HG03442 (cell line): ENCODE measurements around the gene SLC23A2.

ENCODE experiments used
- ATAC-seq: cut with Tn5 transposase; IDR thresholded peaks from one replicate; pipeline ENCODE4 v1.9.1; 2021; ENCODE audit warnings: mild to moderate bottlenecking, moderate library complexity; ENCODE audit not compliant: unreplicated experiment

SLC23A2 gene

DNA sequence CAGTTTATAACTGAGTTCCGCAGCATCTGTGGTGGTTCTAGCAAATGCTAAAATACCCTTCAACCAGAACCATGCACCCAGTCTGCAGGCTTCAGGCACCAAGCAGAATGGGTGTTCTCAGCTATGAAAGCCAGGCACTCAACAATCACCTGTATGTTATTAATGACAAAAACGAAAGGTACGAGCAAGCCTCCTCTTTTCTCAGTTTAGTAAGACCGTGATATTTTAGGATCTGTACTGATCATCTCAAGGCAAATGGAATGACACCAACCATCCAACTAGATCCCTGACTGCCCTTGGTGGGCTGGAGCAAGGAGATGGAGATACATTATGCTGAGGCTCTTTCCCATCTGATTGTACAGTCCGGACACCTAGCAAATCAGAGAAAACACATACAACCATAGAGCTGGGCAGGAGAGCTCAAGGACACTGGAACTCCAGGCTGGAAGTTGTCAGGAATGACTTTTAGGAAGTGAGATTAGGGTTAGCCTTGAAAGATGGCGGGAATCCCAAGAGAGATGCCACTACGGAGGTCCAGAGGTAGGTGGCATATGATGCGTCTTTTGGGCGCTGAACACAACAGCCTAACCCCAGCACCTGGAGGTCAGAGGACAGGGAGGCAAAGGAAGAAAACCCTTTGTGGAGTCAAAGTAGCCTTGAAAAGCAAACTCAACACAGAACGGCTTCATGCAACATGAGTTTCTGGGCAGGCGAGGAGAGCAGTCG, 33.4 kb downstream of the SLC23A2 start:
- no peak for ATAC-seq

DNA sequence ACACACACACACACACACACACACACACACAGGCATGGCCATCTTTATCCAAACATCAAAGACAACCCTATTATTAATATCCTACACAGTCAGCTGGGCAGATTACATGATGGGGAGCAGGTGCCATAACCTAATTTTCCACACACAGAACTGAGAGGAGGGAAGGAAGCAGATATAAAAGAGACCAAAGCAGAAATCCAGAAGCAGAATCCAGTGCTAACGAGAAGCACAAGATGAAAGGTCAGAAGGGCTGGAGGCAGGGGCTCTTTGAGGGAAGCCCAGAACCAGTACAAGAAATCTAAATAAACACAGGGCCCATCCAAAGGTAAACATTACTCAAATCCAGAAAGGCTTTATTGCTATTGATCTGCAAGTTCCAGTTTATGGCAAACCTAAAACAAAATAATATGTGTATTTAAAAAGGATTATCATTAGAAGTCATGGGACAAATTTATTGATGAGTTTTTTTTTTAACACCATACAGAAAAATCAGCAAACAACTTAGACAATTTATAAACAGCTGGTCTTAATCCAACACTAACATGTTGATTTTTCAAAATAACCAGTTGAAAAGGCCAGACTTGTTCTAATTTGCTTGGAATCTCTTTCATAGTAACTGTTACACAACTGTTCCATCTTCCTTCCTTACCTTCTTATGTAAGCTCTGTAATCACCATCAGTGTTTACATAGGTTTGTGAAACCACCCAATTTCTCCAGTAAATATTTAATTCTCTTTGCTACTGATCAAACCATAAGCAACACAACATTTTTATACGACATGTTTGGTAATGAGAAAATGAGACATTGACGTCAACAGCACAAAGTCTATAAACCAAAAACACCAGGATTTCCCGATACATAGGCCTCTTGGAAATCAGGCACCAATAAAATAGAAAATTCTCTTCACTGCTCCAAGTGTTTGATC, 34.2 kb downstream of the SLC23A2 start:
- ATAC-seq: no peak

DNA sequence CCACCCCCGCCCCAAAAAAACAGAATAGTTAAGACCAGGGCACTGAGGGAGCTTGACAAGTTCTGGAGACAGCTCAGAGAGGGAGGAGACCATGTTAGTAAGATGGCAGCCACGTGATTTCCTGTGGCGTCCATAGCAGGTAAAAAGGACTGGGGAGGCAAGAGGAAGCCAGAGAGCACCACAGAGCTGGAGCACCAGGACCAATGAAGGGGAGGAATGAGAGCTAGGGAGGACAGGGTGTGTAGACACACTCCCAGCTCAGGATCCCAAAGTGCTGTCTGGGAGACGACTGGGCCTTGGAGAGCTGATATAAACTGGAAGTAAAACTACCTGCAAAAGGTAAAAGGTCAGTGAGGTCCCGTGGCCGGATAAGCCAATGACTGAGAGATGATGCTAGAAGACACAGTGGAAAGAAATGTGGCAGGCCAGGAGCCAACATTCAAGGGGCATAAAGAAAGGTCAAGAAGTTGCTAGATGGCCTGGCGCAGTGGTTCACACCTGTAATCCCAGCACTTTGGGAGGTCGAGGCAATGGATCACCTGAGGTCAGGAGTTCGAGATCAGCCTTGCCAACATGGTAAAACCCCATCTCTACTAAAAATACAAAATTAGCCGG, 39.0 kb downstream of the SLC23A2 start:
- ATAC-seq: no peak

DNA sequence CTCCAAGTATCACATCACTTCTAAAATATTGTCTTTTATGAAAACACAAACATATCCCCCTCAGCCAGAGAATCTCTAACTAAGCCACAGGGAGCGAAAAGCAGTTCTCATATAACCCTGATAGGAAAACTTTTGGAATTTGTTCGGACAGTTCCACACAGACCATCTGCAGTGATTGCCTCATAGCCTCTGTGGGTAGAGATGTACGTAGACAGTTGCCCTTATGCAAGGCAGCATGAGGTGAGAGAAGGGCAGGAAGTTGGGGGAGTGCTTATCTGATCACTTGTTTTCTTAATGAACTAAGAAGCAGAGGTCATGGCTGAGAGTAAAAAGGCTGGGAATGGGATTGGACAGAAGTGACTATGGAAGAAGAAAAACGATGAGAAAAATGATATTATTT, 39.6 kb downstream of the SLC23A2 start:
- ATAC-seq: no peak

DNA sequence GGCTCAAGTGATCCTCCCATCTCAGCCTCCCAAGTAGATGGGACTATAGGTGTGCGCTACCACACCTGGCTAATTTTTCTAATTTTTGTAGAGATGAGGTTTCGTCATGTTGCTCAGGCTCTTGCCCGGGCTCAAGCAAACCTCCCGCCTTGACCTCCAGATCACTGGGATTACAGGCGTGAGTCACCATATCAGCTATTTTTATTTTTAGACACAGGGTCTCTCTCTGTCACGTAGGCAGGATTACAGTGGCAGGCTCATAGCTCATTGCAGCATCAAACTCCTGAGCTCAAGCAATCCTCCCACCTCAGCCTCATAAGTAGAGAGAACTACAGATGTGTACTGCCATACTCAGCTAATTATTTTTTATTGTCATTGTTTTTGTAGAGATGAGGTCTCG, 41.7 kb downstream of the SLC23A2 start:
- no peak for ATAC-seq

DNA sequence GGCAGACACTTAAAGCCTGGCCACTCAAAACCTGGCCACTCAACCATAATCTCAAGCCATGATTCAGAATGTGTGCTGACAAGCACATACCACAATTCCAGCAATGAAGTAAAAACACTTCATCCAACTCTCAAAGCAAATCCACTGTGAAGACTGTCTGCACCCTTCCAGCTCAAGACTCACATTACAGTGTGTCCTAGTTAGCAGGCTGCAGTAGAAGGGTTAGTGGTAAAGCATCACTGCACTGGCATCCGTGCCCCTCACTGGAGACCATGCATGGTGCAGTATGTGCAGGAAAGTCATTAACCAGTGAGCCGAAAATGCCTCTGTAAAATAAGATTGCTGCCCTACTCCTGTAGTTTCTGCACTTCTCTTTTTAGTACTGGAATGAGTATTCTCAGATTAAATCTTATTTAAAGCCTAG, 43.4 kb downstream of the SLC23A2 start:
- ATAC-seq: no peak

DNA sequence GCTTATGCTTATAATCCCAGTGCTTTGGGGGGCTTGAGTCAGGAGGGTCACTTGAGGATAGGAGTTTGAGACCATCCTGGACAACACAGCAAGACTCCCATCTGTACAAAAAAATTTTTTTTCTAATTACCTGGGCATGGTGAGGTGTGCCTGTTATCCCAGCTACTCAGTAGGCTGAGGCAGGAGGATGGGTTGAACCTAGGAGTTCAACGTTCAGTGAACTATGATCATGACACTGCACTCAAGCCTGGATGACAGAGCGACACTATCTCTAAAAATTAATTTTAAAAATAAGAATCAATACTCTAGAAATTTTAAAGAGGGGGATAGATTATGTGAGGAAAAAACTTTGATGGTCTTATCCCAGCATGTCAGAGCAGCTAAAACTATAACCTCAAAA, 44.1 kb downstream of the SLC23A2 start:
- ATAC-seq: no peak

DNA sequence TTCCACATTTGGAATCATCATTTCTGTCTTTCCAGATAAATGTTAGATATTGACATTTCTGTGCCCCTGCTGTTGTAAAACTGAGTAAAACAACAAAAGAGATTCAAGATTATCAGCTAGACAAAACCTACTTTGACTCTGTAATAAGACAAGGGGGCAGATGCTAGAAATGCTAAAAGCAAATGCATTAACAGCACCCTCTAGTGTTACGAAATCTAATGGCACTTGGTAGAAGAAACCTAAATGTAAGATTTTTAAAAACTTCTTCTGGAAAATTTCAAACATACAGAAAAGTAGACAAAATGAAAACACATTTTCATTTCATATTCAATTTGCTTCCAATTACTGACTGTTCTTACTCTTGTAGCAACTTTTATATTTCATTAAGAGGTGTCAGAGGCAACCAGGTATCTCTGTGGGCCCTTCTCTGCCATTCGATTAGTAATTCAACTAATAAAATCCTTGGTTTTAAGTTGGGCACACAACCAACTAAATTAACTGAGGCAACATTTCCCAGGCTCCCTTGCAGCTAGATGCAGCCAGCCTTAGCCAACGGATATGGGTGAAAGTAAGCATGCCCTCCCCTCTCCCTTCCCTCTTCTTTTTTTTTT, 45.0 kb downstream of the SLC23A2 start:
- no peak for ATAC-seq

DNA sequence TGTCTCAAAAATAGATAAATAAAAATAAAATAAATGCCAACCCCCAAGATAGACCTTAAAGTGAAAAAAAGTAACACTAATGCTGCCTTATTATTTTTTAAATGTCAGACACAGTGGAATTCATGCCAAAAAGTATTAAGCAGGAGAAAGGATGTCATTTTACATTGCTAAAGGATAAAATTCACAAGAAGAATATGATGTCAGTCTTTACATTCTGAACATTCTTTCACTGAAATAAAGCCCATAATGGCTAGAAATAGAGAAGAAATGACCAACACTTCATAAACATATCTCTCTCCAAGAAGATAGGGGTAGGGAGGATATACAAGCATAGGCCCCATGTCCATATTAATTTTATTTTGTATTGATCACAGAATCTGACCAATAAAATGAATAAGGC, 47.4 kb downstream of the SLC23A2 start:
- no peak for ATAC-seq

DNA sequence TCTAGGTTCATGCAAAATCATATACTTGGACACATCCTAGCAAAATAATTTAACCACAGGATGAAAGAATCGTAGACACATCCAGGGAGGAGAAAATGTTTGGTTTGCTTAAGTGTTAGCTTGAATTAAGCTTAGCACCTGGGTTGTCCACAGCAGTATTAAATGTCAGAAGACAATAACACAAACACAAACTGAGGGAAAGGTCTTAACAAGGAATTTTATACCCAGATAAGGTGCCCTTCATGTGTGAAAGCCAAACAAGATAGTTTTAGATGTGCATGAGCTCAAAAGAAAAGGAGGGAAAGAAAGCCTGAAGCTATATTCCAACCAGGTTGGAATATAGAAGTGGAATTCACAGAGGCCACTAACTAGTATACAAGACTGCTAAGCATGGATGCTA, 49.1 kb downstream of the SLC23A2 start:
- ATAC-seq: no peak

DNA sequence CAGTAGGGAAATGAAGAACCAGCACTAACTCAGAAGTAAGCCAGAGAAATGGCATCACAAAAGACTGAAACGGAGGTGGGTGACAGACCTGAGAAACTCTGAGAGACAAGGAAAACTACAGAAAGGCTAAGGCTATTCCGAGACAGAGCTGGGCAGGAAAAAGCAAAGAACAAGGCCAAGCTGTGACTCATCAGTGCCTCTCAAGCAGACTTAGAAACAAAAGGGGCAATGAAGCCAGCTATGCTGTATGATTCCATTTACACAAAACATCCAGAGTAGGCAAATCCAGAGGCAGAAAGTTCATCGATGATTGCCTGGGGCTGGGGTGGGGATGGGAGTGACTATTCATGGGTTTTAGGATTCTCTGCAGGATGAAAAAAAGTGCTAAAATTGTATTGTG, 50.0 kb downstream of the SLC23A2 start:
- no peak for ATAC-seq

DNA sequence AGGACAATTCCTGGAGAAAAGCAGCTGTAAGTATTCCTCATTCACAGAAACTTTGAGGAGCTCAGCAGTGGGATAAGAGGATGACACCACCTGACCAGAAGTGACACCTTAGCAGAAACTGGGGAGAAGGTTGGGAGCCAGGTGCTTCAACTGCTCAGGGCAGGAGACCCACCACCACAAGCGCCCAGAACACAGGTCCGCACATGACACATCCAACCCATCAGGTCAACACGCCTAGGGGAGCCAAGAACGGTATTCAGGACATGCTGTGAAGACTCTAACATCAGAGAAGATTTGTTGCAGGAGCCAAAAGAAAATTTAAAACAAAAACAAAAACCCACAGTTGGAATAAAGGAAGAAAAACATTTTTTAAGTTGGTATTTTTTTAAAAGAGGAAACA, 50.5 kb downstream of the SLC23A2 start:
- no peak for ATAC-seq

DNA sequence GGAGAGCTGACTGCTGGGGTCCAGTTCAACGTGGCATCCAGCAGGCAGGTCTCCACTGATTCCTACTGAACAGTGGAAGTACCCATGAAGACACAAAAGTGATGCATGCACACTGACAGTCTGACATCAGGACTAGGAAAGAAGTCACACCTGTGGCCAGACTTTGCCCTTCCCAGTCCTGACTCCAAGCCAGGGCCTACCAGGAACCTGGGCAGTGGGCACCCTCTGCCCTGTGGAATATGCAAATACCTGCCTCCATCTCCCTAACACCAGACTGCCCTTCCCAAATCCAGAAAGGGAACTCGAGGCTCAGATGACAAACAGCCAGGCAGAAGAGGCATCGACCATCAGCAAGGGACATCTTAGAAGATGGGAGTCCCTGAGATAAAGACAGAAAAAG, 50.9 kb downstream of the SLC23A2 start:
- no peak for ATAC-seq

DNA sequence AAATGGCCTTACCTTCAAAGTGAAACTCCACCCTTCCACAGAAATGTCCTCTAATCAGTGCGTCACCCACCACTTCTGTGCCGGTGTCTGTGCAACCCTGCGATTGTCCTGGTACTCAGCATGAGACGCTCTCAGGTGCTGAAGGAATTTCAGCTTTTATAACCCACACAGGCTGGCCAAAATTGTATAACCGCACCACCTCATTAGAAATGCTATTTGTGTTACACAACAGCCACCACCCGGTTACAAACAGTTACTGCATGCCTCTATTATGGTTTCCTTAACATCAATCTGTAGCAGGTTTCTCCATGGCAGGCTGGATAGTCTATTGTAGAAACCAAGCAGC, 51.5 kb downstream of the SLC23A2 start:
- ATAC-seq: no peak

DNA sequence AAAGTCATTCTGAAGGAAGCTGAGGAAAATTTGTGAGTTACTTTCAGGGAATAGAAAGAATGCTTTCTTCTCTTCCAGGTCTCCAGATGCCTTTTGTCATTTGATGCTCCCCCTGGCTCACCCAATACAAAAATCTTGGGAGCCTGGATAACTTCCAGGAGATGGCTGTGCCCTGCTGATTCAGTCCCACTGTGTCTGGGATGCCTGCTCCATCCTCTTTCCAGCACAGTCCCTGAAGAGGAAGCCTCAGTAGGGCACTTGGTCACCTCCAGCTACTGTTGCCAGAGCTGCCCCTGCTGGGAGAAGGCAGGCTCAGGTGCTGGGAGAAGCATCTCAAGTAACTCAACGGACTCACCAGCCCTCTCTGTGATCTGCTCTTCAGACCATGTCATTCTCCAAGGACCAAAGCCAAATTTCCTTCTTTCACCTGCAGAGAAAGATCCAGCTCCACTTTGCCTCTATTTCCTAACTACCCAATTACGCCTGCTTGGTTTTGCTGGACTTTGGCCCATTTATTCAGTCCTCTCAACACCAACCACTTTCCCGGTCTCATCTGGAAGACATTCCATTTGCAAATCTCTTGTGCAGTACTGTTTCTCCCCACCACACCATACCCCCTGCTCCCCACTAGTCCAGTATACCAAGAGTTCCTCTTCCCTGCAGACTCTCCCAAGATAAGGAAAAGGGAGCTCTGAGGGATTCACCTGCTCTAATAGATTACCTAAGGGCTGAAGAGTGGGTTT, 53.3 kb downstream of the SLC23A2 start:
- no peak for ATAC-seq

DNA sequence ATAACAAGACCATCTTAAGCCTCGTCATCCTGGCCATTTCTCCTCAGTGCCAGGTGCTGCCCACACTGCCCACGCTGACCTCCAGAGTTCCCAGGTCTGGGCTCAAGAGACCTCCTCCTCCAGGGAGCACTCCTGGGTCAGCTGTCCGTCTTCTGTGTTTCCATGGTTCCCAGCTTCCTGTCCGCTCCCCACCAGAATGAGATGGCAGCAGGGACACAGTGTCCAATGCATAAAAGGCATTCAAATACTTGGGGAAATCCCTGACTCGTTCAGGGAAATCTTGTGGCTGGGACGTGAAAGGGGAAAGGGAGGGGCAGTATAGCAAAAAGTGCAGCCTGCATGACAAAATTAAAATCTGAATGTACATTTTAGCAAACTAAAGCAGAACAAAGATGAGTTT, 54.3 kb downstream of the SLC23A2 start:
- peak; percentile 50 for ATAC-seq

DNA sequence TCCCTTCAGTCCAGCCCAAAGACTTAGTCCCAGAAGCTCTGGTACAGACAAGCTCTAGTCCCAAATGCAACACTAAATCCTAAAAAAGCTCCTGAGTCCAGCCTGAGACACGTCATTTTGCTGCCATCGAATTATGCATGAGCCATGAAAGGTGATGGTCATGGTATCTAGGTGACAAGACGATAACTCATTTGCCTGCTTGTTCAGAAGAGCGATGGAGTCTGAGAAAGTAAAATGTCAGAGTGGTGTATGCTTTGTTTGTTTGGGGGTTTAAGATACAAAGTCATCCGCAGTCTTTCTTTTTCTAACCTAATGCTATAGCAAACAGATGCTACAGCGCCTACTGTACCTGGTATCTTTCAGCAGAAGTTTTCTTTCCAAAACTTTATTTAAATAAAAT, 54.7 kb downstream of the SLC23A2 start:
- no peak for ATAC-seq

DNA sequence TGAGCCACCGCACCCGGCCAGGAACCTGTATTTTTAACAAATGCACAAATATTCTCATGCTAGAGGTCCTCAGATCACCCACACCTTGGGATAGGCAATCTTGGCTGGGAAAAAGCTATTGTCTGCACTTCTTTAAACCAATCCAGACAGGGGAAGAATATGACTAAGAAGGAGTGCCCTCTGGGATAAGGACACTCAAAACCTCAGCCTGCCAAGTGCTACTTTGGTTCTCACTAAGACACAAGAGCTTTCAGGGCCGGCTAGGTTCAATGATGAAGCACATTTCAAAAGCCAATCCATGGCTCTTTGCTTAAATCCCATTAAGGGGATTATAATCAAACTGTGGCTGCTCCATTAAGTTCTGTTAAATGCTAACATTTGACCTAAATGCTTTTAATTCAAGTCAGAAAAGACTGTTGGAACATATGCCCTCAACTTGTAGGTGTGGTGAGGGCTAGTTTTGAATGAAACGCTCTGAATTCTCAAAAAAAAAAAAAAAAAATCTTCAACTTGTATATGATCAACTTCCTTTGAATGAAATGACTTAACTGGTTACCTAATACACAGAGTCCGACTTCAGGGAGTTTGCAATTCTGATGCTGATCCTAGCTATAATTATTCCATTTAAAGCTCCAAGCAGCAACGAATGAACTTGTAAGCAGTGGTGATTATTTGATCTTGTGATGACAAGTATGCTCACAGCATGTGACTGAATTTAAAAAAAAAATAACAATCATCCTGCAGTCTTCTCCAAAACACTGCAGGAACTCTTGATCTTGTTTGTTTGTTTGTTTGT, 56.6 kb downstream of the SLC23A2 start:
- no peak for ATAC-seq

DNA sequence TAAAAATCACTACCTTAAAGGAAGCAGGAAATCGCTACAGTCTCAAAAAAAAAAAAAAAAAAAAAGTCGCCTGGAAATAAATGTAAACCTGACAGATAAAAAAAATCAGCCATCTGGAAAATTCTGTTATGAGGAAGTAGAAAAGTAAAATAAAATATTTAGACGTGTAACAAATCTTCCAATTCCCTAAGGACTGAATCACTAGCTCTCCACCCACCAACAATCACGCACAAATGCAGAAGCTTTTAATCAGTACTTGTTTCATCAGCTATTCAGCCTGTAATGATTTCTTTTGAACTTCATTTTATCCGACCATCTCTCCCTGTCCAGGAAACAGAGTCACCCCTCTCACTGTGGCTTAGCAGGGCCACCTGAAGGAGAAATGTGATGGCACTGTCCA, 59.0 kb downstream of the SLC23A2 start:
- ATAC-seq: no peak
